GM18502 (cell line): Measurements from ENCODE around the gene IMPA2.
"Not testable (repeated sequence)": the region's sequence is repeated elsewhere in the genome, so short reads cannot be mapped to it uniquely, and the experiment has no call there.

Experiments
- ATAC-seq: cut with Tn5 transposase; IDR thresholded peaks from one replicate; pipeline ENCODE4 v1.9.1; 2021; ENCODE audit warnings: mild to moderate bottlenecking; ENCODE audit not compliant: unreplicated experiment, poor library complexity

IMPA2 gene

GRCh38 chr18:11981192-11981542, at the start of gene IMPA2:
IMPA2 (plus strand) TSS chr18:11981507; CDS start chr18:11981670, 163 bp downstream.
- ATAC-seq = peak; percentile 41

GRCh38 chr18:11932393-11932792, 48.9 kb upstream of the IMPA2 start:
- no peak for ATAC-seq

DNA sequence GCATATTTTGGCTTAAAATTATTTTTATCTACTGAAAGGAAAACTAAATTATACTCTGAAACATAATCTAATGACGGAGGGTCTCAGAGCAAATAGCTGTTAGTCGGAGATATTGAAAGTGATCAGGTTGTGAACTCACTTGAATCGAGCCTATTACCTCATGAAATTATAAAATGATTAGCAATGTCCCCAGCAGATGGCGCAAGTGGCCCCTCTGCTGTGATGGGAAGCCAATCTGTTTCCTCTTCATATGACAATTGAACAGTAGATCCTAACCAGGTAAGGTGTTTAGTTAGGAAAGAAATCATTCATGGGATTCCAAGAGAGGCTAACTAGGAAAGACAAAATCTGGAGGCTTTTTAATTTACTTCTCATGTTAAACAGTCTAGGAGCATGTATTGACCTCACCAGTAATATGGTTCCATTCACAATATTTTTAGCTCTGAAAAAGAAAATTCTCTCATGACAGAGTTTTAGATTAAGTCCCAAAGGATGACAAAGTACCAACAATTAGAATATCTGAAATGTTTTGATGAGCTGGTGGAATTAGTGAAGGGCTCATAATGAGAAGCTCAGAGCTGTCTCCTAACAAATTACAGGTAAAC, 43.3 kb upstream of the IMPA2 start:
- no peak for ATAC-seq

DNA sequence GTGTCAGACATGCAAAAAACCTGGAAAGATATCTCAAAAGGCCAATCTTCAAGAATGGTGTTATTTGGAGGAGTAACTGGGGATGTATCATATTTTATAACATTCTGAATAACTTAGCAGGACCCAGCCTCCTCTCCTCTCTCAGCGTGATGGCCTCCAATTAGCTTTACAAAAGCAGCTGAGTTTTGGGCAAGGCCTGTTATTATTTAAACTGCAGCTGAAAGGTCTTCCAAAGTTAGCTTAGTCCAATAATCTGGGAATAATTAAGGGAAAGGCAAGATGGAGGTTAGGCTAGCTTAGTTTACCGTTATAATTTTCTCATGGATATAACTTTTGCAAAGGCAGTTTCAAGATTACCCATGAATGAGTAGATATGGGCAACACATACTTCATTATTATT, 40.4 kb upstream of the IMPA2 start:
- no peak for ATAC-seq

- no peak for ATAC-seq
Observed at GRCh38 chr18:11943551-11943950, 37.8 kb upstream of the IMPA2 start.

- no peak for ATAC-seq
Observed at GRCh38 chr18:11944252-11944651, 37.1 kb upstream of the IMPA2 start.

GRCh38 chr18:11944786-11945185, 36.5 kb upstream of the IMPA2 start:
- ATAC-seq = no peak

DNA sequence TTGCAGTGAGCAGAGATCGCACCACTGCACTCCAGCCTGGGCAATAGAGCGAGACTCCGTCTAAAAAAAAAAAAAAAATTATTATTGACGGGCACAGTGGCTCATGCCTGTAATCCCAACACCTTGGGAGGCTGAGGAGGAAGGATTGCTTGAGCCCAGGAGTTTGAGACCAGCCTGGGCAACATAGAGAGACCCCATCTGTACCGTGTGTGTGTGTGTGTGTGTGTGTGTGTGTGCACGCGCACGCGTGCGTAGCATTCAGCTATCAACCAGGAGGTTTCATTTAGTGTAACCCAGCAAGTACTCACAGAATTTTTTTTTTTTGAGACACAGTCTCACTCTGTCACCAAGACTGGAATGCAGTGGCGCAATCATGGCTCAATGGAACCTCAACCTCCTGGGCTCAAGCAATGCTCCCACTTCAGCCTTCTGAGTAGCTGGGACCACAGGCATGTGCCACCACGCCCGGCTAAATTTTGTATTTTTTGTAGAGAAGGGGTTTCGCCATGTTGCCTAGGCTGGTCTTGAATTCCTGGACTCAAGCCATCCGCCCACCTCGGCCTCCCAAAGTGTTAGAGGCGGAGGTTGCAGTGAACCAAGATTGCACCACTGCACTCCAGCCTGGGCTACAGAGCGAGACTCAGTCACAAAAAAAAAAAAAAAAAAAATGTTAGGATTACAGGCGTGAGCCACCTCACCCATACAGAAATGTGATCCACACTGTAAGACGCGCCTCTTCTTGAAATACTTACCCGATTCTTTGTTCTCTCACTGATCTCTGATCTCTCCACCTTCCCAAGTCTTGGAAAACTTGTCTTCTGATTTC, 35.3 kb upstream of the IMPA2 start:
- ATAC-seq = not testable (repeated sequence)

DNA sequence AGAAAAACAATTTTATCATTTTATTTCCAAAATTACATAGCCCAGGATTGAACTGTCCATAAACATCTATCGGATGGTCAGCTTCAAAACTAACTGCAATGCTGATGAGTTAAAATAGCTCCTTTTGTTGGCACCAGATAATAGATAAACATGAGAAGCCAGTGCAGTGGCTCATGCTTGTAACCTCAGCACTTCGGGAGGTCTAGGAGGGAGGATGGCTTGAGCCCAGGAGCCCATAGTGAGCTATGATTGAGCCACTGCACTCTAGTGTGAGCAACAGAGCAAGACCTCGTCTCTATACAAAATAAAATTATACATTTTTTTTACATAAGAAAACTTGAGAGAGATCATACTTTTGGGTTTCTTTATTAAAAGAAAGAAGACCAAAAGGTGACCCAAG, 34.6 kb upstream of the IMPA2 start:
- no peak for ATAC-seq

- peak; percentile 92 for ATAC-seq
Observed at GRCh38 chr18:11947214-11948191, 33.8 kb upstream of the IMPA2 start.

DNA sequence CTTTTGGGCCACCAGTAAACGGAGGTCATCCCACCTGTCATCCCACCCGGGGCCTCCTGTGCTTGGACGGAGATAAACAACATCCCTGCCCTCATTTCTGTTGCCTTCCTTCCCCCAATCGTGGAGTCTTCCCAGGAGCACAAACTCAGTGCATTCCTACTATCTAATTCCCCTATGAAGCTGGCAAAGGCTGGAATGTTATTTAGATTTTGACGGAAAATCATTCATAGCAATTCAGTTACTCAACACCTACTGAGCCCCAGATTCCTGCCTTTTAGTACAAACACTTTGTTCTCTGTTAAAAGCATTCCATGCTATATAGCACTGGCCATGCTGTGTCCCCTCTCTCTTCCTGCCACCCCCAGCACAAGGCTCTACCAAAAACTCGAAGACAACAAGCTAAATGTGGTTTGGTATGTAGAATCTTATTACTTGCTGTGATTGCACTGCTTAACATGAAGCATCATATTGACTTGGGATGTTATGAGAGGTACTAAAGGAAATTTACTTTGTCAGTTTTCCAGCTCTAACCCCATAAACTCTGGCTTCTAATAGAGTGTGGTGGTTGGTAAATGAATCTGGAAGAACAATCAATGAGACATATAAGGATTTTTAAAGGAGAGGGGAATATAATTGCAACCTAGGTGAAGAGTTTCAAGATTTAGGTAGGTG, 32.3 kb upstream of the IMPA2 start:
- ATAC-seq = no peak

- no peak for ATAC-seq
Observed at GRCh38 chr18:11950824-11951223, 30.5 kb upstream of the IMPA2 start.

DNA sequence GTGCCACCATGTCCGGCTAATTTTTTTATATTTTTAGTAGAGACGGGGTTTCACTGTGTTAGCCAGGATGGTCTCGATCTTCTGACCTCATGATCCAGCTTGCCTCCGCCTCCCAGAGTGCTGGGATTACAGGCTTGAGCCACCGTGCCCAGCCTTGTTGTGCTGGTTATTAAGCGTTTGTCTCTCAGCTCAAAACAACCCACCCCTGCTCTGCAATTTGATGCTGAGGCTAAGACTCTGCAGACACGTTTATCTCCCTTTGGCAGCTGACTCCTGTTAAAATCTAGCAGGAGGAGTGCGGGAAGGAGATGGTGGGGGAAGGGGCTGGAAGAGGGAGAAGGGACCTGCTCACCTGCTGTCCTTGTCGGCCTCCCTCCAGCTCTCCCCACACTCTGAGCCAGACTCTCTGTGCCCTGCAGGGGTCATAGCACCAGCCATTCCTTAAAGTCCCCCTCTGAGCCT, 29.9 kb upstream of the IMPA2 start:
- ATAC-seq = no peak

- no peak for ATAC-seq
Observed at GRCh38 chr18:11953113-11953512, 28.2 kb upstream of the IMPA2 start.

- no peak for ATAC-seq
Observed at GRCh38 chr18:11955239-11956029, 25.9 kb upstream of the IMPA2 start.

- ATAC-seq = no peak
Observed at GRCh38 chr18:11956371-11957308, 24.7 kb upstream of the IMPA2 start.

DNA sequence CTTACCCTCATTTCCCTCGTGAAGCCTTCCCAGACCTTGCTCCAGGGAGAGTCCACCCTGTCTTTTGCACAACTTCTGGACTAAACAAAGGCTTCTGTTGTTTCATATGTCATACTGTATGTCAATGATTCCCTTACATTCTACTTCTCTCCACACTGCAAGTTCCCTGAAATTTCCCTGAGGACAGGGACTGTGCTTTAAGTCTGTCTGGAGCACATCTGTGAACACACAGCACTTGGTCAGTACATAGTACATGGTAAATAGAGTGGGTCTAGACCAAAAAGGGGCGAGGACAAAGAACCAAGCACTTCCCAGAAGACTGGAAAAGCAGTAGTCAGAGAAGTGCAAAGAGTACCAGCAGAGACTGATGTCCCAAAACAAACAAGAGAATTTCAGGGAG, 23.7 kb upstream of the IMPA2 start:
- ATAC-seq = no peak

GRCh38 chr18:11959651-11960050, 21.7 kb upstream of the IMPA2 start:
- ATAC-seq = not testable (repeated sequence)
